Gastroesophageal sphincter (tissue), 3 donors: ENCODE measurements around the gene FYB1.

Source experiments
- EP300 ChIP-seq: sonication (generic); formaldehyde crosslinking; IDR thresholded peaks from one replicate; pipeline ENCODE4 v1.6.1; 2017; ENCODE audit warnings: antibody characterized with exemption, mild to moderate bottlenecking
- POLR2A ChIP-seq, 2 donors: fragments of 450-650 bp; IDR thresholded peaks; one replicate each; pipeline ENCODE4 v1.6.1; 2017; ENCODE audit warnings: antibody characterized with exemption in 2 of 2, mild to moderate bottlenecking in 2 of 2, moderate library complexity in 1 of 2
- POLR2AphosphoS5 ChIP-seq: sonication (generic); formaldehyde crosslinking; IDR thresholded peaks from one replicate; pipeline ENCODE4 v1.6.1; 2017; ENCODE audit warnings: antibody characterized with exemption
- TF ChIP-seq, protein P1 (sequence below), 4 experiments: fragments of 200-600 bp in 2 of 4; fragments of 450-650 bp in 2 of 4; sonication (generic) in 1 of 4; IDR thresholded peaks; one replicate each; pipeline ENCODE4 v1.5.1; 2017 to 2019; ENCODE audit warnings: antibody characterized with exemption in 4 of 4, mild to moderate bottlenecking in 2 of 4, moderate library complexity in 2 of 4

DNA sequence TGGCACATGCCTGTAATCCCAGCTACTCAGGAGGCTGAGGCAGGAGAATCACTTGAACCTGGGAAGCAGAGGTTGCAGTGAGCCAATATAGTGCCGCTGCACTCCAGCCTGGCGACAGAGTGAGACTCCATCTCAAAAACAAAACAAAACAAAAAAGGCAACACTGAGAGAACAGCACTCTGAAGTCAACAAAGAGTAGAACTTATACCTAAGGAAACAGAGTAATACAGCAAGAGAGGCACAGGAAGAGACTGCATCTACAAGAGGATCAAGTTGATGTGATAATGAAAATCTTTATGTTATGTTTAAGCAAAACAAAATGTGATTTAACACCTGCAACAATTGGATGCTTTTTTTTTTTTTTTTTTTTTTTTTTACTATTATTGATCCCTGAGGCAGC lies 33.1 kb downstream of the FYB1 start:
- TF ChIP-seq, protein P1, sequence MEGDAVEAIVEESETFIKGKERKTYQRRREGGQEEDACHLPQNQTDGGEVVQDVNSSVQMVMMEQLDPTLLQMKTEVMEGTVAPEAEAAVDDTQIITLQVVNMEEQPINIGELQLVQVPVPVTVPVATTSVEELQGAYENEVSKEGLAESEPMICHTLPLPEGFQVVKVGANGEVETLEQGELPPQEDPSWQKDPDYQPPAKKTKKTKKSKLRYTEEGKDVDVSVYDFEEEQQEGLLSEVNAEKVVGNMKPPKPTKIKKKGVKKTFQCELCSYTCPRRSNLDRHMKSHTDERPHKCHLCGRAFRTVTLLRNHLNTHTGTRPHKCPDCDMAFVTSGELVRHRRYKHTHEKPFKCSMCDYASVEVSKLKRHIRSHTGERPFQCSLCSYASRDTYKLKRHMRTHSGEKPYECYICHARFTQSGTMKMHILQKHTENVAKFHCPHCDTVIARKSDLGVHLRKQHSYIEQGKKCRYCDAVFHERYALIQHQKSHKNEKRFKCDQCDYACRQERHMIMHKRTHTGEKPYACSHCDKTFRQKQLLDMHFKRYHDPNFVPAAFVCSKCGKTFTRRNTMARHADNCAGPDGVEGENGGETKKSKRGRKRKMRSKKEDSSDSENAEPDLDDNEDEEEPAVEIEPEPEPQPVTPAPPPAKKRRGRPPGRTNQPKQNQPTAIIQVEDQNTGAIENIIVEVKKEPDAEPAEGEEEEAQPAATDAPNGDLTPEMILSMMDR (IDR thresholded peaks at IDR 0.05), result no peak
- TF ChIP-seq POLR2AphosphoS5 (no peak), POLR2A (IDR thresholded peaks at IDR 0.05) (no peak), EP300 (no peak)
